Inferior parietal cortex (tissue), 1 donor: ENCODE results near the gene ATP8A2.

ENCODE experiments used
- DNase-seq: peaks from one replicate; pipeline ENCODE4 v3.0.0-alpha.2; 2016; ENCODE audit errors: extremely low spot score

The ATP8A2 gene

GRCh38 chr13:25881136-25881926, 509.6 kb downstream of the ATP8A2 start:
- no peak for DNase-seq

GRCh38 chr13:25881971-25882451, 510.2 kb downstream of the ATP8A2 start:
- no peak for DNase-seq

GRCh38 chr13:25882466-25883357, 510.9 kb downstream of the ATP8A2 start:
- no peak for DNase-seq

GRCh38 chr13:25885418-25885817, 513.6 kb downstream of the ATP8A2 start:
- no peak for DNase-seq

GRCh38 chr13:25886438-25887214, 514.9 kb downstream of the ATP8A2 start:
- no peak for DNase-seq

- DNase-seq = no peak
Observed at GRCh38 chr13:25887962-25888655, 516.3 kb downstream of the ATP8A2 start.

- no peak for DNase-seq
Observed at GRCh38 chr13:25890671-25891212, 519.0 kb downstream of the ATP8A2 start.

- no peak for DNase-seq
Observed at GRCh38 chr13:25898991-25899390, 527.2 kb downstream of the ATP8A2 start.

- DNase-seq = no peak
Observed at GRCh38 chr13:25899464-25899863, 527.7 kb downstream of the ATP8A2 start.

- DNase-seq = no peak
Observed at GRCh38 chr13:25899952-25900351, 528.2 kb downstream of the ATP8A2 start.

GRCh38 chr13:25901460-25902376, 529.9 kb downstream of the ATP8A2 start:
- no peak for DNase-seq

GRCh38 chr13:25902455-25902854, 530.7 kb downstream of the ATP8A2 start:
- no peak for DNase-seq

- DNase-seq = no peak
Observed at GRCh38 chr13:25902891-25903341, 531.1 kb downstream of the ATP8A2 start.

GRCh38 chr13:25904830-25905229, 533.1 kb downstream of the ATP8A2 start:
- no peak for DNase-seq

- no peak for DNase-seq
Observed at GRCh38 chr13:25905611-25906010, 533.8 kb downstream of the ATP8A2 start.

GRCh38 chr13:25906191-25906661, 534.5 kb downstream of the ATP8A2 start:
- DNase-seq = no peak

GRCh38 chr13:25908366-25908765, 536.6 kb downstream of the ATP8A2 start:
- no peak for DNase-seq

GRCh38 chr13:25910243-25910642, 538.5 kb downstream of the ATP8A2 start:
- DNase-seq = no peak

GRCh38 chr13:25910991-25911419, 539.2 kb downstream of the ATP8A2 start:
- no peak for DNase-seq

GRCh38 chr13:25912961-25913360, 541.2 kb downstream of the ATP8A2 start:
- DNase-seq = no peak
